AG04450 (cell line): ENCODE data around the gene NPHP4. TPM values are rescaled to one million over a fixed set of nuclear protein-coding genes. Genes with fewer than 3 reads are reported as not detected.

Source experiments
- CTCF ChIA-PET: fragments of 300-600, 350-600 bp; formaldehyde crosslinking; extraction: SDS; loops from one replicate; lab custom pipeline; 2022; ENCODE audit warnings: antibody characterized with exemption, inconsistent platforms; lab: Charles Lee
- POLR2A ChIA-PET: fragments of 350-600 bp; formaldehyde crosslinking; extraction: SDS; loops from one replicate; lab custom pipeline; 2021; ENCODE audit warnings: antibody characterized with exemption, inconsistent platforms; lab: Yijun Ruan, JAX
- DNase-seq: peaks from one replicate; pipeline ENCODE4 v3.0.0-alpha.2; 2011; ENCODE audit warnings: low read depth, low spot score
- H3K27ac ChIP-seq: one replicate; pipeline ENCODE4 v1.5.1; 2012; ENCODE audit warnings: low read depth, low read length, control low read depth
- H3K27me3 ChIP-seq: one replicate; pipeline ENCODE4 v1.6.0; 2012; ENCODE audit warnings: low read length; ENCODE audit not compliant: control insufficient read depth, insufficient read depth
- H3K4me3 ChIP-seq: 2 replicates; pipeline ENCODE4 v1.5.1; 2011; ENCODE audit warnings: mild to moderate bottlenecking, low read depth, low read length, control low read depth
- H3K9me3 ChIP-seq: 2 replicates; pipeline ENCODE4 v1.5.1; 2012; ENCODE audit warnings: low read length; ENCODE audit not compliant: control insufficient read depth, insufficient read depth
- CTCF ChIP-seq: IDR thresholded peaks from 2 replicates; pipeline ENCODE4 v1.5.1; 2011; ENCODE audit warnings: low read depth, low read length, control low read depth, inconsistent platforms
- polyA plus RNA-seq: library from polyadenylated mRNA; depleted of rRNA; stranded (reverse); fragments of >200 nt; gene quantifications from 2 replicates; pipeline ENCODE4 v1.2.3, GENCODE V29; 2011

NPHP4 gene
- polyA plus RNA-seq, 1 experiment = 1.6 TPM

- Histone ChIP-seq H3K27me3 (no peaks in the 10 kb centered on the region), H3K4me3 (no peak overlapping the region), H3K9me3 (no peaks in the 10 kb centered on the region; the same call in 1 of the 2 replicates), H3K27ac (no peak overlapping the region)
- no peak for DNase-seq
- no peak for TF ChIP-seq CTCF
- ChIA-PET CTCF (interaction anchor here (0.6 to 7.5 kb wide), 7 partner anchors 12 to 1050 kb away, joined by 3 to 122 read pairs (median 6); no protein-coding TSS in a partner anchor), POLR2A (no interaction called here)
Observed at GRCh38 chr1:5976231-5976630, 16.0 kb downstream of the NPHP4 start.

- ChIA-PET CTCF (interaction anchor here (0.6 to 7.5 kb wide), 9 partner anchors 11 to 1324 kb away, joined by 3 to 122 read pairs (median 5); no protein-coding TSS in a partner anchor), POLR2A (no interaction called here)
- no peaks in the 10 kb centered on the region for H3K27me3 ChIP-seq
- no peaks in the 10 kb centered on the region; the same call in 1 of the 2 replicates for H3K9me3 ChIP-seq
- DNase-seq = peak; percentile 30
- H3K4me3 ChIP-seq = no peak overlapping the region
- no peak overlapping the region for H3K27ac ChIP-seq
- peak; percentile 91 for TF ChIP-seq CTCF
Observed at GRCh38 chr1:5975133-5975880, 16.9 kb downstream of the NPHP4 start.

- ChIA-PET POLR2A (interaction anchor here (0.6 kb wide), 1 partner anchor 72 kb away, joined by 3 read pairs; no protein-coding TSS in a partner anchor), CTCF (interaction anchor here (1.2 to 7.5 kb wide), 5 partner anchors 59 to 1323 kb away, joined by 3 to 122 read pairs (median 5); no protein-coding TSS in a partner anchor)
- H3K27me3 ChIP-seq = no peaks in the 10 kb centered on the region
Observed at GRCh38 chr1:5974631-5975030, 17.6 kb downstream of the NPHP4 start.

GRCh38 chr1:5973771-5974170, 18.5 kb downstream of the NPHP4 start:
- DNase-seq = no peak
- H3K27ac ChIP-seq = no peak overlapping the region
- TF ChIP-seq CTCF = 0 out of 2 replicates have a peak, but pooled peaks have one; percentile 8
- H3K27me3 ChIP-seq = no peaks in the 10 kb centered on the region
- ChIA-PET CTCF (interaction anchor here (1.6 to 7.5 kb wide), 2 partner anchors 60 to 465 kb away, joined by 4 to 122 read pairs; no protein-coding TSS in a partner anchor), POLR2A (interaction anchor here (0.6 kb wide), 1 partner anchor 71 kb away, joined by 3 read pairs; no protein-coding TSS in a partner anchor)
- no peak overlapping the region for H3K4me3 ChIP-seq
- no peaks in the 10 kb centered on the region for H3K9me3 ChIP-seq

More at GRCh38 chr1:5974631-5975030, 17.6 kb downstream of the NPHP4 start:
- TF ChIP-seq CTCF = no peak
- DNase-seq = no peak
- Histone ChIP-seq H3K27ac (no peak overlapping the region), H3K9me3 (no peaks in the 10 kb centered on the region), H3K4me3 (no peak overlapping the region)

- POLR2A ChIA-PET = no interaction called here
- H3K27me3 ChIP-seq = no peaks in the 10 kb centered on the region
- CTCF ChIA-PET = interaction anchor here (7.5 kb wide), 1 partner anchor 463 kb away, joined by 122 read pairs; no protein-coding TSS in a partner anchor
- no peak for DNase-seq
- H3K4me3 ChIP-seq = no peak overlapping the region
- no peak for TF ChIP-seq CTCF
- H3K9me3 ChIP-seq = no peaks in the 10 kb centered on the region
- peak overlapping the region; percentile 11 for H3K27ac ChIP-seq
Observed at GRCh38 chr1:5972198-5972520, 20.1 kb downstream of the NPHP4 start.
